ENCODE measurements around the gene CLK3. TPM values are rescaled to one million over a fixed set of nuclear protein-coding genes. Genes with fewer than 3 reads are reported as not detected.

CLK3 gene
- total RNA-seq, 1 donor from 2014 or later: 75.5 TPM

- Histone ChIP-seq H3K27me3 (ENCODE audit: low read depth) (no peaks in the 10 kb centered on the region), H3K36me3 (peaks cover 47% of the 10 kb centered on the region), H3K4me1 (peaks cover 19% of the 10 kb centered on the region), H3K4me3 (no peak overlapping the region), H3K9me3 (no peaks in the 10 kb centered on the region), H3K27ac (no peak overlapping the region)
- no peak for TF ChIP-seq CTCF (IDR thresholded peaks at IDR 0.05)
- intact Hi-C loops (cut with DNase I): no loop called here
- no peak for DNase-seq
- ATAC-seq: no peak
These were observed 30.4 kb upstream of the CLK3 start for GRCh38 chr15:74585191-74585590.

- H3K27me3 ChIP-seq (ENCODE audit: low read depth): no peaks in the 10 kb centered on the region
- no peak for DNase-seq
- ATAC-seq: no peak
- H3K27ac ChIP-seq: no peak overlapping the region
- intact Hi-C loops (cut with DNase I): no loop called here
- H3K9me3 ChIP-seq: no peaks in the 10 kb centered on the region
- no peak for TF ChIP-seq CTCF (IDR thresholded peaks at IDR 0.05)
- H3K4me1 ChIP-seq: peaks cover 19% of the 10 kb centered on the region
- no peak overlapping the region for H3K4me3 ChIP-seq
- H3K36me3 ChIP-seq: peaks cover 49% of the 10 kb centered on the region
These were observed 29.8 kb upstream of the CLK3 start for GRCh38 chr15:74585857-74586256.

GRCh38 chr15:74589826-74590225, 25.8 kb upstream of the CLK3 start:
- no peak for ATAC-seq
- peaks cover 68% of the 10 kb centered on the region for H3K36me3 ChIP-seq
- no peaks in the 10 kb centered on the region for H3K27me3 ChIP-seq (ENCODE audit: low read depth)
- H3K4me3 ChIP-seq: no peak overlapping the region
- intact Hi-C loops (cut with DNase I): no loop called here
- peaks cover 19% of the 10 kb centered on the region for H3K4me1 ChIP-seq
- H3K27ac ChIP-seq: no peak overlapping the region
- DNase-seq: no peak
- no peaks in the 10 kb centered on the region for H3K9me3 ChIP-seq
- no peak for TF ChIP-seq CTCF (IDR thresholded peaks at IDR 0.05)

GRCh38 chr15:74592222-74592621, 23.4 kb upstream of the CLK3 start:
- TF ChIP-seq CTCF (IDR thresholded peaks at IDR 0.05): no peak
- intact Hi-C loops (cut with DNase I): no loop called here
- H3K36me3 ChIP-seq: peaks cover 56% of the 10 kb centered on the region

GRCh38 chr15:74593122-74593521, 22.5 kb upstream of the CLK3 start:
- Histone ChIP-seq H3K36me3 (peaks cover 52% of the 10 kb centered on the region), H3K4me3 (no peak overlapping the region), H3K9me3 (no peaks in the 10 kb centered on the region), H3K27ac (no peak overlapping the region), H3K27me3 (ENCODE audit: low read depth) (no peaks in the 10 kb centered on the region), H3K4me1 (peaks cover 23% of the 10 kb centered on the region)
- TF ChIP-seq CTCF (IDR thresholded peaks at IDR 0.05): no peak
- intact Hi-C loops (cut with DNase I): no loop called here
- peak; percentile 66 to 73 for ATAC-seq
- no peak for DNase-seq

More at GRCh38 chr15:74592222-74592621, 23.4 kb upstream of the CLK3 start:
- DNase-seq (no peak), ATAC-seq (no peak)
- no peaks in the 10 kb centered on the region for H3K9me3 ChIP-seq
- H3K4me1 ChIP-seq: peaks cover 19% of the 10 kb centered on the region
- H3K27ac ChIP-seq: no peak overlapping the region
- H3K4me3 ChIP-seq: no peak overlapping the region
- no peaks in the 10 kb centered on the region for H3K27me3 ChIP-seq (ENCODE audit: low read depth)

GRCh38 chr15:74594455-74594854, 21.2 kb upstream of the CLK3 start:
- H3K27ac ChIP-seq: no peak overlapping the region
- peaks cover 19% of the 10 kb centered on the region for H3K4me1 ChIP-seq
- H3K36me3 ChIP-seq: peaks cover 51% of the 10 kb centered on the region
- H3K9me3 ChIP-seq: no peaks in the 10 kb centered on the region
- TF ChIP-seq CTCF (IDR thresholded peaks at IDR 0.05): no peak
- intact Hi-C loops (cut with DNase I): no loop called here
- no peak overlapping the region for H3K4me3 ChIP-seq
- H3K27me3 ChIP-seq (ENCODE audit: low read depth): no peaks in the 10 kb centered on the region
- no peak for ATAC-seq
- no peak for DNase-seq
